Suprapubic skin (tissue), 4 donors: ENCODE results near the gene COQ10A.

Experiments
- CTCF ChIP-seq, 2 donors: fragments of 200-600 bp in 1 of 2; fragments of 450-650 bp in 1 of 2; sonication (generic) in 1 of 2; IDR thresholded peaks; one replicate each; pipeline ENCODE4 v1.5.1; 2016 to 2019; ENCODE audit warnings: antibody characterized with exemption in 2 of 2, mild to moderate bottlenecking in 1 of 2, moderate library complexity in 1 of 2
- POLR2A ChIP-seq, 2 donors: fragments of 450-650 bp; IDR thresholded peaks; one replicate each; pipeline ENCODE4 v1.6.1; 2017; ENCODE audit warnings: antibody characterized with exemption in 2 of 2, mild to moderate bottlenecking in 2 of 2, moderate library complexity in 2 of 2
- POLR2AphosphoS5 ChIP-seq, 3 donors: sonication (generic); formaldehyde crosslinking; IDR thresholded peaks; one replicate each; pipeline ENCODE4 v1.6.1; 2017; ENCODE audit warnings: antibody characterized with exemption in 3 of 3

- TF ChIP-seq CTCF (IDR thresholded peaks at IDR 0.05), result no peak
- no peak for TF ChIP-seq POLR2AphosphoS5 (IDR thresholded peaks at IDR 0.05)
- no peak for TF ChIP-seq POLR2A (IDR thresholded peaks at IDR 0.05)
Measured at GRCh38 chr12:56234746-56235436, 31.9 kb upstream of the COQ10A start.
